ENCODE measurements around the gene NXPH1.

DNA sequence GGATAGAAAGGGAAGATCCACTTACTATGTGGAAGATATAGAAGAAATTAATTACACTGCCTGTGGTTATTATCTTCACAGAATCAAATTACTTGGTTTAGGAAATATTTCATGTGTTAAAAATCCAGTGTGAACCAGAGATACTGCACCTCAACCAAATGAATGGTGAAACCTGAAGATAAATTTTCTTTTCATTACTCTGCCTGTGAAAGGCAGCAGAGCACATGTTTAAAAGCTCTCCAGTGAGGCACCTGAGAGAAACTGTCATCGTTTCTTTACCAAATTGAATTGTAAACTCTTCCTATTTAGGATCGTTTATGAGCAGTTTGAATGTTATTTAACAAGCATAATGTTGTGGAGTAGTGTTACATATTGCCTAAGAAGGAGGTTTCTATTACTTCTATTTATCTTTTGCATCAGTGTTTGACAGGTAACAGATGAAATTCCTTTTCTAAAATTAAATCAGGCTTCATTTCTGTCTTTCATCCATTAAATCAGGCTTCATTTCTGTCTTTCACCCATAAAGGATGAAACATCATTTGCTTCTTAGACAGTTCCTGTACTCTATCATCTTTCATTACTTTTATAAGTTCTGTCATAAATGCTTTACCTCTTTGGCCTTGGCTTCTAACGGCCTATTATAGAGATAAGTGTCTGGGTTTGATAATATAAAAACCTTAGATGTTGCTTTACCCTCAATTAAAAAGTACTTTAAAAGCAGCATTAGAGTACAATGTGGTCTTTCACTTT is 266.6 kb downstream of the NXPH1 start:
- TF ChIP-seq JUNB (IDR thresholded peaks at IDR 0.05; ENCODE audit: unreplicated experiment), result no peak
- no peak for TF ChIP-seq CREB1 (CRISPR knock-in tag; IDR thresholded peaks at IDR 0.05; ENCODE audit: low read depth)
